ENCODE results near the gene HK3.

The HK3 gene

GRCh38 chr5:176899296-176899891, at the start of gene HK3:
HK3 (minus strand) TSS chr5:176899346; CDS start chr5:176896159, 3,187 bp downstream.
- no peak for DNase-seq

GRCh38 chr5:176948458-176948857, 49.3 kb upstream of the HK3 start:
- DNase-seq = no peak

DNA sequence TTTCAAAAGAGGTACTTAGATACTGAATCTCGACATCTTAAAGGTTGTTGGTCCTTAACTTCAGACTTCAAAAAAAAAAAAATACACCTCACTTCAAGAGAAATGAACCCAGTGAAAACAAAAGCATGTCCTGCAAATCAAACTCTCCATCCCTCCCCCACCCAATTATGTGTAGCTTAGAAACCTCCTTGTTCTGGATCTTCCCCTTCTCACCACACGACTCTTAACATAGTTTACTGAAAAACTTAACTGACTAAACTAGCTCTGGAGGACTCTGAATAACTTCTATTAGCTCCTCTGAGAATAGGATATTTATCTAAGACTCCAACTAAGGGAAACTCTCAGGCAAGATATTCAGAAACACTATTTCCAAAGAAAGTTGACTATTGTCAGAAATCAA, 48.7 kb upstream of the HK3 start:
- DNase-seq = no peak

GRCh38 chr5:176944268-176944667, 45.1 kb upstream of the HK3 start:
- DNase-seq = no peak

GRCh38 chr5:176943816-176944215, 44.7 kb upstream of the HK3 start:
- DNase-seq = no peak

- DNase-seq = no peak
Measured at GRCh38 chr5:176941951-176942350, 42.8 kb upstream of the HK3 start.

DNA sequence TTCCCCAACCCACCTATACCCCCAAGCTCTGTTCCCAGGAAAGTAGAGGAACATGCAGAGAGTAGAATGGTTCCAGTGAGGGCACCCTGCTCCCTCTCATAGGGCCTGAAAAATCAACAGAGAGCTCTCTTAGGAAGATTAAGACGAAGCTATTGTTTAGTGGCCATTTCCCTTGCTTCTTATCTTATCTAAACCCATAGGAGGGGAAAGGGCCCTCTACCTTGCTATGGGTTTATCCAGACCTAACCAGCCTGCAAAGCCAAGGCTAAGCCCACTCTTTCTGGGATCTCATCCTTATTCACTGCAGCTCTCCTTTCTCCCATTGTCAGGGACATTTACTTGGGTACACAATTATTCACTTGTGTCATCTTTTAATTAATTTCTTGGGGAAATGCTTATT, 39.3 kb upstream of the HK3 start:
- DNase-seq = no peak

- DNase-seq = no peak
Measured at GRCh38 chr5:176935017-176935416, 35.9 kb upstream of the HK3 start.

GRCh38 chr5:176934309-176934930, 35.3 kb upstream of the HK3 start:
- DNase-seq = no peak

GRCh38 chr5:176929654-176930053, 30.5 kb upstream of the HK3 start:
- no peak for DNase-seq

DNA sequence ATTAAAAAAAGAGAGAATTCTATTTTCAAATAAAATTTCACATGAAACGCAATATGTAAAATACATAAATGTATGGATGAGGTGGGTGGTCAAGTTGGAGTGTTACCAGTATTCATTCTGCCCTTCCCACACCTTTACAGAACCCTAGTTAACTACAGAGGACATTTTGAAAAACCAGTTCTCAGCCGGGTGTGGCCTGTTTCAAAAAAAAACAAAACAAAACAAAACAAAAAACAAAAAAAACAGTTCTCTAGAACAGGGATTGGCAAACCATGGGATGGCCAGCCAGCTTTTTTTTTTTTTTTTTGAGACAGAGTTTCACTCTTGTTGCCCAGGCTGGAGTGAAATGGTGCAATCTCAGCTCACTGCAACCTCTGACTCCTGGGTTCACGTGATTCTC, 28.4 kb upstream of the HK3 start:
- no peak for DNase-seq

- no peak for DNase-seq
Measured at GRCh38 chr5:176922817-176923216, 23.7 kb upstream of the HK3 start.

DNA sequence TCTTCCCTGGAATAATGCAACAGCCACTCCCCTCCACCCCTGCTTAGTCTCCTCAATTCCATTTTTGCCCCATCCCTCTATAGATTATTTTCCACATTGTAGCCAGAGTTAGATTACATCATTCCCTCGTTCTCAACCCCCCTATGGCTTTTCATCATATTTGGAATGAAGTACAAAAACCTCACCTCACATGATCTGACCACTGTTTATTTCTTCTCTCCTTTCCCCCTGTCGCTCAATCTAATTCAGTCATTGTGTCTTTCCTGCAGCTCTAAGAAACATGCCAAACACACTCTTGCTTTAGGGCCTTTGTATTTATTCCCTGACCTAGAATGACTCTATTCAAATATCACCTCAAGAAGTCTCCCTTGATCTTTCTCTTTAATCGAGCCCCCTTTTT, 22.6 kb upstream of the HK3 start:
- no peak for DNase-seq

DNA sequence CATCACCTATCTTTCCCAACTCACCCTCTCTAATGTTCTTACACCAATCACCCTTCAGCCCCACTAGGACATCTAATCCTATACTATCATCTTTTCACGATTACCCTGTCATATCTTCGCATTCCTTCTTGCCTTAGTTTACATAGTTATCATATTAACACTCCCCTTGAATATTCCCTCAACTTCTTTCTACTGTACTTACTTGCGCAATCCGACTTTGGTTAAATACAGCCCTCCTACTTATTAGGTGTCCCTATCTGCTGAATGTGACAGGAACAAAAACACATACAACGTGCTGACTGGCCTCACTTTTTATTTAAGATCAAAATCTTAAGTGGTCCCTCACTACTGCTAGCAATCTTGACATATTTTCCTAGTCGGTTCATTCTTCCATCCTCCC, 19.5 kb upstream of the HK3 start:
- no peak for DNase-seq

DNA sequence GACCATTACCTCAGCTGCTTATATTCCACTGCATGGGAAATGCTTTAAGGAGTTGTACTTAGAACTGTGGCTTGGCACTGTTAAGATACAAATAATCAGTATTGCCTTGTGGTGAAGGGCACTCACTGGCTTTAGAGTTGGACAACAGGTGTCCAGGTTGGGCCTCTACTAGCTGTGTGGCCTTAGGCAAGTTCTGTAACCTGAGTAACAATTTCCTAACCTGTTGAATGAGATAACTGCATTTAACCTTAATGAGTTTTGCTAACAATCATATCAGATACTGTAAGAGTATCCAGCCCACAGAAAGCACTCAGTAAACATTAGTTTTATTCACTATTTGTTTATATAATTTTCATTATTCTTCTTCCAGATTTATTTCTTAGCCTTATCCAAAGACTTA, 17.2 kb upstream of the HK3 start:
- no peak for DNase-seq

- DNase-seq = no peak
Measured at GRCh38 chr5:176915906-176916305, 16.8 kb upstream of the HK3 start.

GRCh38 chr5:176912115-176912514, 13.0 kb upstream of the HK3 start:
- DNase-seq = no peak

GRCh38 chr5:176908675-176909368, 9.7 kb upstream of the HK3 start:
- no peak for DNase-seq

- DNase-seq = no peak
Measured at GRCh38 chr5:176906796-176907195, 7.7 kb upstream of the HK3 start.

DNA sequence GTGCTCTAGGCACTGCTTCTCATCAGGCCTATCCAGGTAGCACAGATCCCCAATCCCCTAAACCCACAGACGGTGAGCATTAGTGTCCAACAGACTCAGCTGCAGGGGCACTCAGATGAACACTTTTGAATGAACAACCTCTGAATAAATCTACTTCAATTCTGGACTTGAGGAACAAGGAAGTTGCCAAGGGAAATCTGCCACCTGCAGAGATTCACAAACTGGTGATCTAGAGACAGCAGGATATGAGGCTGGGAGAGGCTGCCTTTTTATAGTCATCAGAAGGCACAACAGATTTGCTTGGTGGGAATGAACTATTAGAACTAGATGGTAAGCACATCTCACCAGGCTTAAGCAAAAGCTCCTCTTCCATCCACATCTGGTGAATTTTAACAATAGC, 7.0 kb upstream of the HK3 start:
- no peak for DNase-seq

GRCh38 chr5:176904276-176904675, 5.1 kb upstream of the HK3 start:
- no peak for DNase-seq

- DNase-seq = no peak
Measured at GRCh38 chr5:176902911-176903664, 3.9 kb upstream of the HK3 start.

DNA sequence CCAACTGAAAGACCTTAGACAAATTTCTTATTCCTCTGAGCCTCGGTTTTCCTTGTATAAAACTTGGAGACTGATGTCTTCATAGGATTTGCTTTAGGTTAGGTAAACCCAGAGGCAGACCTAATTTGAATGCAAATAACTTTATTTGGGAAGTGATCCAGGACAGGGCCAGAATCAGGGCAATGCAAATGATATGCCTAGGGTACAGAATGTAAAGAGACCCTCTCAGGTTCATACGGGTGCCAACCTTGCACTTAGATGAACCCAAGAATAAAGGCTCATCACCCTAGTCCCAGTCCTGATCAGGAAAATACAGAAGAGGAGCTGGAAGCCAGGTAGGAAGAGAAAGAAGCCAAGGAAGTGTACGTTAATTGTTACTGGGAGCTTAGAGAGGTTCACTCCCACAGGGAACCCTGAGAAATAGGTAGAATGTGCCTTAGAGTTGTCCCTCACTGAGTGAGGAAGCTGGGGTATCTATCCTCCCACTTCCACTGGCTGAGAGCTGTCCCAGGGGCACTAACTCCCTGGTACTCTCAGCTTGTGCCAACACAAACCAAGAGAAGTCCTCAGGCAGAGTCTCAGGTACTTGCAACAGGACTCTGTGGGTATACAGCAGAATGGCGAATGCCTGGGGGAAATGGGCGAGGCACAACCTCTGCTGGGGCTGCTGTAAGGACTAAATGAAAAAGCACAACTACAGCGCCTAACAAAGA, 3.1 kb upstream of the HK3 start:
- no peak for DNase-seq

Measured in NCI-H1092 (cell line).